NCI-H82 treated with DMSO at 0.1 percent for 48 hours (cell line): ENCODE measurements around the gene COL11A1.
"Not testable (repeated sequence)": the region's sequence is repeated elsewhere in the genome, so short reads cannot be mapped to it uniquely, and the experiment has no call there.

Source experiments
- DNase-seq: peaks from one replicate; lab custom pipeline; 2025; ENCODE audit not compliant: unreplicated experiment; lab: John Stamatoyannopoulos, UW

COL11A1 gene

DNA sequence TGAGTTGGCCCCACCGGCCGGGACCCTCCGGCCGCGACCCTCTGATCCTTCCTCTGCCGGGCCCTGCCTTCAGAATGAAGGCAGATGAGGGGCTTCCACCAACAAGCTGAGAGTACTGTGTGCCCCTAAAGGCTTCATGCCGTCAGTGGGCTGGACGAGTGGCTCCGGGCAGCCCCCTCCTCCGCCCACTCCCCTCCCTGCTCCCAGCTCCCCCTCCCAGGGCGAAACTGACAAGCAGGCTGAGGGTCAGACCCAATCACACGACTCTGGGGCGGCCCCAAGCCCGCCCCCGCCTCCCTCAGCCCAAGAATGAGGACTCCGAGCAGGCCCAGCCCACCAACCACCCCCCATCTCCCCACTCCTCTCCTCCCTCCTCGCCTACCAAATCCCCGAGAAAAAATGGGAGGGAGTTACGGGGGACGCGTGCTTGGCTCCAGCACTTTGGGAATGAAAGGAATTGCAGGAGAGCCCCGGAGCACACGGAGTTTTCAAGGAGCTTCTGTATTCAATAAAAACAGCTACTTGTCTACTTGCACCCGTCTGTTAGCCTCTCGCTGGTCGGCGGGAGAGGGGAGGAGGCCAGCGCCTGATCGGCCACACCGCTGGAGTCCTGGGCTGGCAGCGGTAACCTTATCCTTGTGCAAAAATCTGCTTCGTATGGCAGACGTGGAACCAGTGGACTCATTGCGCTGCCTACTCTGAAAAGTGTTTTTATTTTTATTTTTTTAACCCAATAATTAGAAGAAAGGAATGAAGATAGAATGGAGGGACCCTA lies at the start of gene COL11A1:
COL11A1 (minus strand) TSS at position 147 of the 775 bp plus-strand sequence. CDS start 344 bp downstream, outside the sequence.
- DNase-seq: no peak

DNA sequence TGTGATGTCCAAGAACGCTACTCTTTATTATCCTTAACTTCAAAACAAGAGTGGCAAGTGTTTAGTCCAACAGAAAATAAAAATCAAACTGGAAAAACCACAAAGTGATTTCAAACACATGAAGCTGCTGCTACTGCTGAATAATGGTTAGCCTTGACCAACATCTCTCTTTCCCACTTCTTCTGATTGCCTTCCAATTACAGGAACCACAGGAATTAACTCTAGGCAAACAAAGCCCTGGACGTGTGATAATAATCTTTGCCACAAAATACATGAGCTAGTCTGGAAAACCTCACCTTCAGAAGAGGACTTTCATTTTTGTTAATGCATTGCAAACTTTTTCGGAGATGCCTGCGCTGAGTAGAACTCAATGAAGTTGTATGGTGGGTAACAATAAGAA lies 48.6 kb upstream of the COL11A1 start:
- DNase-seq: no peak

DNA sequence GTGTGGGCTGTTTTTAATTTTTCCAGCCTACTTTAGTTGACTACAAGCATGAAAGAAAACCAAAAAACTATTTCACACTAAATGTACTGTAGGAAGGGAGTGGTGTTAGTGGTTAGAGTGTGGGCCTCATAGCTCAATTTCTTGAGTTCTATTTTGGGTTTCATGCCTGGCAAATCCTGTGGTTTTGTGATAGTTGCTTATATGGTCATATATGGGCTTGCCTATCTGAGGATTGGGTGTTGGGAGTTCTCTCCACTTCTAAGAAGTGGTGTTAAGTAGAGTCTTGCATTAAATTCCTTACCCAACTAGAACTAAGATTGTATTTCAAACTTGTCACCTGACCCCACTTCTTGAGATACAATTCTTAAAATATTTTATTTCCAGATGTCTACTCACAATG lies 37.8 kb upstream of the COL11A1 start:
- no peak for DNase-seq

DNA sequence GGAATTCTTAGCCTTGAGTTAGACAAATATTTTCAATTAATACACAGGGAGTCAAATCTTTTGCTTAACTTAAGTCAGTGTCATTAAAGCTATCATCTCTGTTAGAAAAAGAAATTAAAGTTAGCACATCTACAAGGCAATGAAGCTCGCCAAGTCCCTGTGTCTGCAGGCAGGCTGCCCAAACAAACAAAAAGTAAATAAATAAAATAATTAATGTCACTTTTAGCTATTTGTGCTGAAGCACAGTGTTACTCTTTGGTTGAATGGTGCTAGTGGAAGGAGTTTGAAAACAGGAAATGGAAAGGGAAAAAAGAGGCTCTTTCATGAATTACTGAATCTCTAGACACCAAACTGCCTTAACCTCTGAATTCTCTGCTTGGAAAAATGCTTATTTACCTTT lies 37.1 kb upstream of the COL11A1 start:
- no peak for DNase-seq

DNA sequence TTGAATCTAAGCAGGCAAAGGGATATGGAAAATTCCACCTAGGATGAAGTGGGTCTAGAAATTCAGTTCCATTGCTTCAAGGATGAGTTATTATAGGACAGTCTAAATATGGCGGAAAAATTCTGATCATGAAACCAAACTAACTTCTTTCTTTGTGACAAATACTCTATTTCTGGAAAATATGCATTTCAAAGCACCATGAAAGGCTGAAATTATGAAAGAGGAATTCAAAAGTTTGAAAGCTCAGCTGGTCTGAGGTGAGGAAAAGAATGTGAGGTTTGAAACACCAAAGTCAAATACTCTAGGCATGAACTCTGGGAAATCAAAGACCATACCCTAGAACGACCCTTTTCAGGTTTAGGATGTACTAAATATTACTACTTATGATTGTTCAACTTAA lies 36.4 kb upstream of the COL11A1 start:
- DNase-seq: no peak

DNA sequence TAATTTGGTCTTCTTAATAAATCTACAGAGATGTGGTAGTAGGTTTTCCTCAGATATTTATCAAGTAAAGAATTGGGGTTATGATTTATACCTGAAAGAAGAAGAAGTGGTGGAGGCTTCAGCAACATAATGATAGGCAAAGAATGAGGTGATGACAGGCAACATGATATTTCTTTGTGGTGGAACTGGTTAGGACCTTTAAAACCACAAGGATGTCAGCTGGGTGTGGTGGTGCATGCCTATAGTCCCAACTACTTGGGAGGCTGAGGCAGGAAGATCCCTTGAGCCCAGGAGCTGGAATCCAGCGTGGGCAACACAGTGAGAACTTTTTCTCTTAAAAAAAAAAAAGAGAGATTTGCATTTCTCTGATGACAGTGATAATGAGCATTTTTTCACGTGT lies 34.1 kb upstream of the COL11A1 start:
- DNase-seq: no peak

DNA sequence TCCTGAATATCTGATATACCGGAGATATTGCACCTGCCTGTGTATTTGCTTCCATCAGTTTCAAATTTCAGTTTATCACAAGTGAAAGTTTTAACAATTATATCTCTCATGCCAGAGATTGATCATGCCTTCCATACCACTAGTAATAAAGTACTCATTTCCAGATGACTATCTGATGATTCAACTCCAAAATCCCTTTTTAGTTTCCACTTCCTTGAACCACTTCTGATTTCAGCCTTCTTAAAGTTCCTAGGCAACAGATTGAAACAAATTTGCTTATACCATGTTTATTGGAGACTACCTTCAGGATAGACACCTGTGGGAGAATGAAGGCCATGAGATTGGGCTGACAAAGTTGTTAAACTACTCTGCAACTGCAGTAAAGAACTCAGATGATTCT lies 21.5 kb upstream of the COL11A1 start:
- no peak for DNase-seq

DNA sequence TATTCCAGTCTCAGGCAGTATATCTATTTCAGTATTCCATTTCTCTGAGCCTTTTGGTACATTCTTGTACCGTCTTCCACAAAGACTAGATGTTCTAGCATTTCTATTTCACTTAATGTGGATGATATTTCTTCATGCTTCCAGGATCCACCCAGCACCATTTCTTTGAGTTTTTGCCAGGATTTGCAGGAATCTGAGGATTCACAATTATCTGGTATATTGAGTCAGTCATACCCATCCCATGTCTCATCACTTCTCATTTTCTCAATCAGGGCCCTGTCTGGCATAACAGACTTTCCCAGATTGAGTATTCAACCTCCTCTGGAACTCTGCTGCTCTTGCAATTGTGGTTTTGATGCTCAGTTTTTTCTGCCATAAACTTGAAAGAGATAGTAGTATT lies 20.9 kb upstream of the COL11A1 start:
- no peak for DNase-seq

DNA sequence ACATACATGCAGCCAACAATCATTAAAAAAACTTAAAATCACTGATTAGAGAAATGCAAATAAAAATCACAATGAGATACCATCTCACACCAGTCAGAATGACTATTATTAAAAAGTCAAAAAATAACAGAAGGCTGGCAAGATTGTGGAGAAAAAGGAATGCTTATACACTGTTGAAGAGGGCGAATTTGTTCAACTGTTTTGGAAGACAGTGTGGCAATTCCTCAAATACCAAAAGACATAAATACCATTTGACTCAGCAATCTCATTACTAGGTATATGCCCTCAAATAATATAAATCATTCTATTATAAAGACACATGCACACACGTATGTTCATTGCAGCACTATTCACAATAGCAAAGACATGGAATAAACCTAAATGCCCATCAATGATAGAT lies 19.9 kb upstream of the COL11A1 start:
- not testable (repeated sequence) for DNase-seq

DNA sequence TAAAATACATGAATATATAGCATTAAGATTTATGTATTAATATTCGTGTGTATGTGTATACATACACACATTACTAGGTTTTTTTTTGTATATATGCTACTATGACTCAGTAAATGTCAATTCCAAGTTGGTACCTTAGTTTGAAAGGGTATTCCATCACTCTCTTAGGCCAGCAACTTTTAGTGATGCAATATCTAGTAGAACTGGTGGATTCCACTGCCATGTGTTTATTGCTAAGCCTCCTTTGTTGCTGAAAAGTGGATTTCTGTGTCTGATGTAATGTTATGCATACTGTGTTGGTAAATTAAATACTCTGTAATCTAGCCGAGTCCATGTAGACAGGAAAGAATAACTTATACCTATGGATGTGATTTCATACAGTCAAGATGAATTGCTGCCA lies 16.9 kb upstream of the COL11A1 start:
- no peak for DNase-seq

DNA sequence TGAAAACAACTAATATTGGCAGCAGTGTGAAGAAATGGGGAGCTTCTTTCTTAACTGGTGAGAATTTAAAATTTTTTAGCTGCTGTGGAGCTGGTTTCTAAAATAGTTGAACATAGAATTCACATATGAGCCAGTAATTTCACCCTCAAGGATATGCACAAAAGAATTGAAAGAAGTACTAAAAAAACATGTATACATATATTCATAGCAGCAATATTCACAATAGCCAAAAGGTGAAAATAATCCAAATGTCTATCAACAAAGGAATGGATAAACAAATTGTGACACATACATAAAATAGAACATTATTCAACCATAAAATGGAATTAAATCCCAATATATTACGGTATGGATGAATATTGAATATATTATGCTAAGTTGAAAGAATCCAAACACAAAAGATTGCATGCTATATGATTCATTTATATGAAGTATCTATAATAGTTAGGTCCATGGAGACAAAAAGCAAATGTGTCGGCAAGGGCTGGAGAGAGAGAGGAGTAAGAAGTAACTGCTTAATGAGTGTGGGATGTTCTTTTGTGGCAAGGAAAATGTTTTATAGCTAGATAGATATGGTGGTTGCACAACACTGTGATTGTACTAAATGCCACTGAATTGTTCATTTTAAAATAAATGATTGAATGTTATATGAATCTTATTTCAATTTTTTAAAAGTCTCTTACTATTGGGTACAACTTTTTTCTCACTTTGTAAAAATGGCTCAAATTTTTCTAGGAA lies 14.8 kb upstream of the COL11A1 start:
- no peak for DNase-seq

DNA sequence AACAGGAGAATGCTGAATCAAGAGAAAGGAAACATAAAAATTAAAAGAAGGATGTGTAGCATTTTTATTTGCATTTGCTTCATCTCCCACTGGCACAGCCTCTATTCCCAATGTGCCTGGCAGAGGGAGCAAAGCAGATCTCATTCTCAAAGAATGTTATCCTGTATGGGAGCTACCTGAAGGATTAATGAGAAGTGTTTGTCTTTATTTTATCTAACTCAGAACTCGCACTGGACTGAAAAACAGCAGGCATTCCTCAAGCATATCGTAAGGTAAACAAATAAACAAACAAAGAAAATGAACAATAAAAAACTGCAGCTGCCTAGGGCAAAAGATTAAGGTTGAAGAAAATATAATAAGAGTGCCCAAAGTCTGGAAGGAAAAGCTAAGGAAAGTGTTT lies 12.7 kb upstream of the COL11A1 start:
- DNase-seq: no peak

DNA sequence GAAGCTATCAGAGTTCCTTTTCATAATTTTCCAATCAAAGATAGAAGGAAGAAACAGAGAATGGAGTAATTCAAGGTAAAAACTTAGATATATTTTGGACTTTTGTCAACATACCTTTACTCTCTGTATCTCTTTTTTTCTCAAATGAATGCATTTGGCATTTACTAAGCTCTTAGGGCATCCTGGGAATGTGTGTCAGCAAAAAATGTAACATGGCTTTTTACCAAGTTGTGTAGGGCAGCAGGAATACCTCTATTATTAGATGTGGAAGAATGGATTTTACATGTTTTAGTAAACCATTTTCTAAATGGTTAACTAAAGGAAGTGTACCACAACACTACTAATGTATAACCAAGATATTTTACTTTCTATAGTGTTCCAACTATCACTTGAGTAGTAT lies 4.2 kb upstream of the COL11A1 start:
- DNase-seq: no peak

DNA sequence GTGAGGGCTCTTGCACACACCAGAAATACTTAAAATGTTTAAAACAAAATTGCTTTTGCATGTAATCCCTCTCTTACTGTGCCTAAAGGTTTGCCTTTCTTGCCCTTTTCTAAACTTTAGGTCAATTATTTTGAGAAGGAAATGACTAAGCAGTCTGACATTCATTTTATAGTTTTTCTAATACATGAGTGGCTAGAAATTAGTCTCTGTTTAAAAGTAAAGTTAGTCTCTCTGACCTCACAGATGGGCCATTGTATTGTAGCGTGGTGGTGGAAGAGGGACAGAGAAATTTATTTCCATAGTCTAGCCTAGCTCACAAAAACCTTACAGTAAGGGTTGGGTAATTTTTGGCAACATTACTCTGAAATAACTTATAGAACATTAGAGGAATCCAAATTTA lies 3.6 kb upstream of the COL11A1 start:
- DNase-seq: no peak

DNA sequence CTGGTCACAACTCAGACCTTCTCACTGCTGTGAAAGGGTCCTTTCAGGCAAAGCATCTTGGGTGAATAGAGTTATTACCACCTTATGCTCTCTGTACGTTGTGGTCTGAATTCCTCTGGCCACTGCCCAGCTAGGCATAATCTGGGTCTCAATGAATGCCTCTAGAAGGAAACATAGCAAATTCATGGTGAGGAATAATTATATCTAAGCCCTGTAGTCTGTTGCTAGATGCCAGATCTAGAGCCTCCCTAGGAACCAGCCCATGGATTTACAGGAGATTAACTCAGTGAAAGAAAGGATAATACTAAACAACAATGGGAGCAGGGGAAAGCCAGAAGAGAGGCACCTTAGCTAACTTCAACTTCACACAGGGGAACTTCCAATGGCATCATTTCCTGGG lies 2.4 kb upstream of the COL11A1 start:
- DNase-seq: peak; percentile 54

DNA sequence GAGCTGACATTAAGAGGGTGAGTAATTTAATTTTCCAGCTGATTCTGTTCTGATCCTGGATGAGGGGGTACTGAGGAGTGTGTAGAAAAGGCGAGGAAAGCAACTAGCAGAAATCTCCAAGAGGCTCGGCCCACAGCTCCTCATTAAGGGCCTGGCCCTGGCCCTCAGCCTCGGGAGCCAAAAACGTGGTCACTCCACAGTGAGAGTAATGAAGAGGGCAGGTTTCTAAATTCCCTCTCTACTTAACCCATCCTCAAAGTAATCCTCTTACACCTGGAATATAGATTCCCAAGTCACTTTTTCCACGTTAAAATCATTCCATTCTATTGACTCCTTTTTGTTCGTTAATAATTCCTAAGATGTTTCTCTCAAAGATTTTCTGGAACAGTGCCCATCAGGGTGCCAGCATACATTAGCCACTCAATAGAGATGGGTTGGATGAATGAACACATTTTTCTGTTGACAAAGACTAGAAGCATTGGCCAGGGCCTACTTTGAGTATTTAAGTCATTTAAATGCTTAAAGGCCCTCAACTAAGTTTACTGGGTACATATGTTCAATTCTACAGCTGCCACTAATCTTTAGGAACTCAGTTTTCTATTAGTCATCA lies 1.1 kb upstream of the COL11A1 start:
- no peak for DNase-seq

DNA sequence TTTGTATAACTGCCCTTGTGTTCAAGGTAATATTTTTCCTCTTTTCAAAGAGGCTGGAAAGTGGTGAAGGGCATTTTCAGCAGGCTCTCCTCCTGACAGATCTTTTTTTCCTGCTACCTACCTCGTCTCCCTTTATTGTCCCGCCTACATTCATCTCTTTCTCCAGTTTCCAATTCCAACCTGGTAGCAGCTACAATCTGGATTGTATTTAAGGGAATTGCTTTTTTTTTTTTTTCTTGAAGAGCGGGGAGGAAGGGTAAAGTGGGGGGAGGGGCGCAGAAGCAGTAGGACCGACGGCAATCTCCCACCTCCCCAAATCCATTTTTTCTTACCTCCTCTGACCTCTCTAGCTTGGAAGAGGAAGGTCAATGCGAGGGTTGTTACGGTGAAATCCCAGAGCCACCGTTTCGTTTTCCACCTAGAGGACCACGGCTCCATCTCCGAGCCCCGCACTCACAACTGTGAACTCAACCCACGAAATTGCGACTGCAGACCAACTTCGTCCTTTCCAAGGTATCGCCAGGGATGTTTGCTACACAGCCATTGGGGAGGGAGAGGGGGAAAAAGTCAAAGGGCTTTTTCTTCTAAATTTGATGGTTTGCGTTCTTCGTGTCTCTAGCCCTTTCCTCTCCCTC lies 464 bp downstream of the COL11A1 start:
- no peak for DNase-seq

DNA sequence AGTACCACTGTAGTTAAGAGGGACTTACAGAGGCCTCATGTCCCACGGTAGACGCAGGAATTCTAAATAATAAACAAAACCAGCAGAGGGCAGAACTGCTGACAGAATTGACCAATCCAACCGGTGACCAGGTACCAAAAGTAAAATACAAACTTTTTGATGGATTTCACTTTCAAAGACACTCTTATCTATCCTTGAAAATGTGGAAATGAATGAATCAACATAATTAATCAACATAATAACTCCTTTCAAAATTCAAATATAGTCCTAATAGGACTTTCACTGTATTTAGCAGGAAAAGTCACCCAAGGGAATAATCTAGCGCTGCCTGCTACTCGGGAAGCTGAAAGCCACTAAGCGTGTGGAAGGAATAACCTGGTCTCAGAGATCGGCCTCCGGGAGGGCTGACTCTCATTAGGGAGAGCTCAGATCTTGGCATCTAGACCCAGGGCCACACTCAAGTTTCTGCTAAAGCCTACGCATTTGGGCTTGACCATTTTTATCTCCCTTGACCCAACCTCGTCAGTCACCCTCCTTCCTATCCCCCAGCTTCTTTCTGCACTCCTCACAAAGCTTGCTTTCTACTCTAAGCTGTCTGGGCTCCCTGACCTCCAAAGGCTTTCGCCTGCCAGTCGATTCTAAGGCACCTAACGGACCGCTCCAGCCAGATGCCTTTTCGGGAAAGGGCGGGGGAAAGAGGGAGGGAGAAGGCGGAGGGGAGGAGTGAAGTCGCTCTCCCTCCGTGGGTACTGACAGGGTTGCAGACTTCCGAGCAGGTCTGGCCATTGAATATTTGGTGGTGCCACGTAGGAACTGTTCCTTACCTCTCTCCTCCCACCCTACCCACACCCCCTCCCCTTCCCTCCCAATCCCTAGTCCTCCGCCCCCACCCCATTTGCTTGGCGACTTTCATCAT lies 1.6 kb downstream of the COL11A1 start:
- DNase-seq: peak; percentile 22

DNA sequence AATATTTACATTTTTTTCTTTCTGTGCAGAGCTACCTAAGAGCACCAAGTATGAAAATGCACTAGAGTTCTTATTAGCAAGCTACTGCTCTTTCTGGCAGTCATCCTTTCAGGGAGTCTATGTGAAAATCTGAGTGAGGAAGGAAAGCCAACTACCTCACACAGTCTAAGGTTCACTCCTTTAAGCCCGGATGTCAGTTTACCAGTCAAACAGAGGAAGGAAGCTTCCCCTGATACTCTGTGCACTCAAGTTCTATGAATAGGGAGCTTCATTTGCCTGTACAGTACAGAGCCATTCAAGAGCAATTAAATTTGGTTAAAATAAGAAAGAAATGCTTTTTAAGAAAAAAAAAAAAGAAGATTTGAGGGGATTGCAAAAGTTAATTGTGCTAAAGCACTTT lies 6.9 kb downstream of the COL11A1 start:
- DNase-seq: no peak

DNA sequence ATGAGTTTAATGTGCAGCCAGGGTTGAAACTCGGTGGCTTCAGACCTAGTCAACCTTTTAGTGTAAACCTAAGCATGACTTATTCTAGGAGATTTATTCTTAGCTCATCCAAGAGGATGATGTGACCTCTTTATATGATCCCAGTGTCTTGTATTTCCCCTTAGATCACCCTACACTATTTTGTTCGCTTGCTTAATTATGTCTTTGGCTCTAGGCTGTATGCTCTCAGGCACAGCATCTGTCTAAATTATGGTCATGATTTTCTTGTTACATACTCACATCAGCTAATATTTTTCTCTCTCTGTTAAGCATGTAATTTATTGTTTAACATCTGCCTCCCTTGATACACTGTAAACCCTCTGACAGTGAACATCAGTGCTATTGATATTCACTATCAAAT lies 19.1 kb downstream of the COL11A1 start:
- no peak for DNase-seq

DNA sequence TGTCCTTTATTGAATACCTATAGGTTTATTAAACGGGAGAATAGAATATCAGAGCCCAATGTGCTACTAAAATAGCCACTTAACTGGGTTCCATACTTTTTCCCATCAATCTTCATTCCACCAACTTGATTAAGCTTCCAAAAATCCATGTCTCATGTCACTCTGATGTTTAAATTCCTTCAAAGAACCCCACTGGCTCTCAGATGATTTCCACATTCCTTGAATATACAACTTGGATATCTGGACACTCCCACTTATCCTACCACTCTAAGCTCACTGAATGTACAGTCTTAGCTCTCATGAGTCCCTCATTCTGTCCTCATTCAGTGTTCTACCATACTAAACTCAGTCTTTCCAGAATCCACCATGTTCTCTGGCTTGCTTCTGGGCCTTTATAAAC lies 21.1 kb downstream of the COL11A1 start:
- no peak for DNase-seq
